NB4 (cell line): Measurements from ENCODE around the gene SPACA6.

ENCODE experiments used
- CTCF ChIP-seq: IDR thresholded peaks from one replicate; pipeline ENCODE4 v1.5.1; 2012; ENCODE audit warnings: low read depth, low read length
- MAX ChIP-seq: IDR thresholded peaks from 2 replicates; pipeline ENCODE4 v1.6.1; 2011; ENCODE audit warnings: low read depth, low read length
- POLR2A ChIP-seq: IDR thresholded peaks from 2 replicates; pipeline ENCODE4 v1.6.1; 2011; ENCODE audit warnings: mild to moderate bottlenecking; ENCODE audit not compliant: insufficient read length; ENCODE audit errors: extremely low read depth

DNA sequence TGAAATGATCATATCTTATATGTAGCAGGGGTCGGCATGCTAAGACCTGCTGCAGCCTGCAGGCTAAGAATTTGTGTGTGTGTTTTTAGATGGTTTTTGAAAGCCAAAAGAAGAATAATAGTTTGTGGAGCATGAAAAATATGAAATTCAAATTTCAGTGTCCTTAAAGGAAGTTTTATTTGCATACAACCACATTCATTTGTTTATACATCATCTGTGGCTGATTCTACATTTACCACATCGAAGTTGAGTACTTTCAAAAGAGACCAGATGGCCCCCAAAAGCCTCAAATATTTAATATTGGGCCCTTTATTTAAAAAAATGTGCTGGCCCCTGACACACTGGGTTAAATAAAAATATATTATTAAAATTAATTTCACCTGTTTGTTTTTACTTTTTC, 29.4 kb downstream of the SPACA6 start:
- no peak for TF ChIP-seq POLR2A
- TF ChIP-seq CTCF: no peak
- no peak for TF ChIP-seq MAX
